IPS DF 4.7 (cell line): Measurements from ENCODE around the gene GOLT1A.

Experiments used
- DNase-seq: peaks from one replicate; pipeline ENCODE4 v3.0.0-alpha.2; 2013; ENCODE audit warnings: low spot score; ENCODE audit errors: extremely low read depth

GOLT1A gene

GRCh38 chr1:204213668-204214662 lies at the start of gene GOLT1A:
GOLT1A (minus strand) TSS chr1:204213988; CDS start chr1:204213906, 82 bp downstream.
- peak; percentile 56 for DNase-seq

DNA sequence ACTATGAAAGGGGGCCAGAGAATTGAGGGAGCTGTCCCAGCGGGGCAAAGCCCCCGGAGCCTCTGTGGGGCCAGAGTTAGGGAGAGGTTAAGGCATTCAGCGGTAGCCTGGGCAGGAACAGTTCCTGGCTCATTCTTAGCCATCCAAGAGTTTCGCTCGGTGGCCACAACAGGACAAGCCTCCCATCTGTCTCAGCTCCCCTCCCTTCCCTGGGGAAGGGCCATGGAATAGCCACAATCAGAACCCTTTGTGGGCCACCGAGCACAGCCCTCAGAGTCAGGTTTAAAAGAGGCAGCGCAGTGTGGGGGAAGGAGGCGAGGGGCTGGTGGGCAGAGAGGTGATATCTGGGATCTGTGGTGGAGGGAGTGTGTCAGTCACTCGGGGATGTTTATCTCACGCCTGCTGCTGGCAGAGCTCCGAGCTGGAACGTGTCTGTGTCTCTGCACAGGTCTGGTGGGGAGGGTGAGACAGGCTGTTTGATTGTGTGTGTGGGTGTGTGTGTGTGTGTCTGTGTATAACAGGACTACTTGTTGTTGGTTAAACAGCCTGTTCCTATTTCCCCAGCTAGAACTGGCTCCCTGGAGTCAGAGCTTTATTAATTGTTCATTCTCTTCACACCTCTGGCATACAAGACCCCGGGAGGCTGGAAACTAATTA lies 49.6 kb upstream of the GOLT1A start:
- DNase-seq, result no peak

DNA sequence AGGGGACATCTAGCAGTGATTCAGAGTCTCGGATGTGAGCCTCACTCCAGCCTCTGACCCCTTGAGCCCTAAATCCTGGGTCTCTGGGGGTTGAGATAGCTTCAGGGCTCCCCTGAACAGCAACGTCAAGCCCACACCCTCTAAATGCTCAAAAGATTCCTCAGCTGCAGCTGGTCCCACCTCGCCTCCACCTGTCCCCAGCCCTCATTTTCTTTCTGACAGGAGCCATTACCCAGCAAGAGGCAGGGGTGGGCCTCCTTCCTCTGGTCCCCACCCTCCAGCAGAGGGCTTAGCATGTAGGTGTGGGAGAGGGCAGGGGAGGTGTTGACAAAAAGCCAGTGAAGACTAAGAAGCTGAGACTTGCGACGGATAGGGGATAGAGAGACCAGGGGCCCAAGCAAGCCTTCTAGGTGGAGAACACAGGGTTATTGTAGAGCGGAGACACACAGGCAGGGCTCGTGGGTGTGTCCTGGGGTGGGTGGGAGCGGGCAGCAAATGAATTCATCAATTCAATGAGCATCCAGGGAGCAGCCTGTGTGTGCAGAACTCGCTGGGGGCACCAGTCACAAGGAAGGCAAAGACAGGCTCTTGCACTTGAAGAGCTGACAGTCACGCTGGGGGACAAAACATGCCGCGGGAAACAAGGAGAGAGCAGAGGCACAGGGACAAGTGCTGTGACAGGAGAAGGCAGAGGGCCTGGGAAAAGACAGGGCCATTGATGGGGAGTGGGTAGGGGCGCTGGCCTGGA lies 48.9 kb upstream of the GOLT1A start:
- DNase-seq, result no peak

DNA sequence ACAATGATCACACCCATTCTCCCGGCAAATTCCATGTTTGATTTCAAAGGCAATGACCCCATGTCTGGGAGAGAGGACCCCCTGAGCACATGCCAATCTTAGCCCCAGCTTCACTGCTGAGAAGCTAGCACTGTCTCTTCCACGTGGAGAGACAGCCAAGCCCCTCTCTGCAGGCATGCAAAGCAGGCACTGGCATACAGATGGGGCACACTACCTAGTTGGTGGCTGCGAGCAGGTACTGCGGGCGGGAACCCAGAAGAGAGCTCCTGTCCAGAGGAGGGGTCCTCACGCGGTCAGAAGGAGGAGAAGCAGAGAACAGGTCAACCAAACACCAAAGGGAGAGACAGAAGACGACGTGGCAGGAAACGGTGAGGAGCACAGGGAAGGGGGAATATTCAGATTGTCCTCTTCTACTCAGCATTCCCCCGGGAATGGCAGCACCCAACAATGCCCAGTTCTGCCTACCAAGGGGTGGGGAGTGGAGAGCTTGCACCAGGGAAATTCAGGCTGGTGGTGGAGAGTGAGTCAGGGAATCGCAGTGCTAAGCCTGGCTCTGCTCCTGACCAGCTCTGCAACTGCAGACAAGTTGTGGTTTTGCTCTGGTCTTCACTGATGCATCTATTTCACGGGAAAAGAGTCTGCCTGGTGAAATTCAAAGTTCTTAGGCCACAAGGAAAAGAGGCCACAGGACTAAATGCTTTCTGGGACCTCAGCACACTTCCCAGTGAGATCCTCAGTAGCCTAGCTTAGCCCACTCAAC lies 48.1 kb upstream of the GOLT1A start:
- no peak for DNase-seq

GRCh38 chr1:204261266-204261665 lies 47.5 kb upstream of the GOLT1A start:
- DNase-seq, result no peak

GRCh38 chr1:204260601-204261197 lies 46.9 kb upstream of the GOLT1A start:
- no peak for DNase-seq

- no peak for DNase-seq
Observed at GRCh38 chr1:204259782-204260181, 46.0 kb upstream of the GOLT1A start.

DNA sequence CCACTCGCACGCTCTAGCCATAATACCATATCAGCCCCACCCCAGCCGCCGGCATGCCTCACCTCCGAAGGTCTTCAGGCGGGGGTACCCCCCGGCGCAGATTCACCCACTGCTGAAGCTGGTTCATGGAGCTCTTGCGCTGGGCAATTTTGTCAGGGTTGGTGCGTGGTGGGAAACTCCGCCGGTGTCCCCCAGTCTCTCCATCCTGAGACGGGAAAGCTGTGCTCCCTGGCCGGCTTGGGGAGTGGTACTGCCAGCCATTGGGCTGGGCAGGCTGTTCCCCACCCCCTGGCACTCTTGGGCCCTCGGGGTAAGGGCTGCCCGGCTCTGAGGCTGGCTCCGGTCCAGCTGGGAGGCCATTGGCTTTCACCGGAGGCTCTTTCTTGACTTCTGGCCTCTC lies 45.4 kb upstream of the GOLT1A start:
- DNase-seq, result no peak

DNA sequence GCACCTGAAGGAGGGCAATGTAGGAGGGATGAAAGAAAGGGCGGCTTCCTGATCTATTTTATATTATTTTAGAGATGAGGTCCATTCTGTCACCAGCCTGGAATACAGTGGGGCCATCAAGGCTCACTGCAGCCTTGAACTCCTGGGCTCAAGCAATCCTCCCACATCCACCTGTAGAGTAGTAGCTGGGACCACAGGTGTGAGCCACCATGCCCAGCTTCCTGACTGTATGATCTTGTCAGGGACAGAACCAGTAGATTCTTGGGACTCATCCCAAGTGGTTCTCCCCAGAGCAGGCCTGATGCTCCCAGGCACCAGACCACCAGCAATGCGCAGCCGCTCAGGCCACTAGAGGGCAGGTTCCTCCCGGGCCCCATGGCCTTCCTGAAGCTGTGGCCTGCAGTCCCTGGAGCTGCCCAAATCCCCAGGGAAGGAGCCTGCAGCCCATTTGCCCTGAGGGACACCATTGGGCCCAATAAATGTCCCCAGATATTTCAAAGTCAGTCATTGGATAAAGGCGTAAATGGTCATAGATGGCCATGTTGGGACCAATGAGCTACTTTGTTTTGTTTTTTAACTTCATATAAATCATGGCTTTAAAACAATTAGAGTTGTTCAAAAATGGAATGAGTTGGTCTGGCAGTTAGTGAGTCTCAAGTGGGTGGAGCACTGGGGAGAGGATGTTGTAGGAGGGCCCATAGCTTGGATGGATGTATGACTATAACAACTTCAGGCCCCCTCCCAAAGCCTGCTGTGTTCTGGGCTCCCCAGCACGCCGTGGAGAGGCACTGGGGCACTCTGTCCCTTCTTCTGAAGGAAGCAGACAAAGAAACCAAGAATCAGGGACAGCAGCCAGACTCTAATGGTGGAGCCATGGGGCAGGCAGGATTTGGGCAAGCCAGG lies 44.7 kb upstream of the GOLT1A start:
- no peak for DNase-seq

DNA sequence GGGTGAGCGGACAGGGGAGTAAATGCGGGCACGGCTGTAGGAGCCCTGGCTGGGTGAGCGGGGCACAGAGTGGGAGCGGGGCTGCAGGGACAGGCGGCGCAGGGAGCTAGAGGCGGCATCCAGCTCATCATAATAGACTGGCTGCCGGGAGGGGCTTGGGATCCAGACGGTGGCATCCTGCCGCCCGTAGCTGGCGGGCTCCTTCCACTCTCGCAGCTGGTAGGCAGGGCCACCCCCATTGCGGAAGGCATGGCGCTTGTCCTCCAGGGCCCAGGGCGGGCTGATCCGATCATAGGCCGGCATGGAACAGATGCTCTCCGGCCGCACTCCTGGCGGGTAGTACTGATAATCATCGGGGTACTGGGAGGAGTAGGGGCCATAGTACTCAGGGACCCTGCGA lies 43.7 kb upstream of the GOLT1A start:
- no peak for DNase-seq

GRCh38 chr1:204256531-204256930 lies 42.7 kb upstream of the GOLT1A start:
- no peak for DNase-seq

DNA sequence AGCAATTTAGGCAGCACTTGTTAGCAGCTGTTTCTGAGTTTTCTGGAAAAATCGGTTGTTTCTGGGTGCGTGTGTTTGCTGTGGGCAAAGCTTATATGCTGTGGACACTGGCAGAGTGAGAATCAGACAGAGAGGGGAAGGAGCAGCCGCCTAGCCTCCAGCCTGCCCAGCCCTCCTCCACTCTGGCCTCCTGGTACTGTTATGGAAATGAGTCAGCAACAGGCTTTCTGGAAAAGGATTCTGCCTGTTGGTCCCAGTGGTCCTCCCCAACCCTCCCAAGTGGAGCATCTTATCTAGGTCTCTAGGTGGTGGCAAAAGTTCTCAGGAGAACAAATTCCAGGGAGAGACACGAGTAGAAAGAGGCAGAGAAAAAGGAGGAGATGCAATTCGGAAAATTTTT lies 42.2 kb upstream of the GOLT1A start:
- DNase-seq, result no peak

DNA sequence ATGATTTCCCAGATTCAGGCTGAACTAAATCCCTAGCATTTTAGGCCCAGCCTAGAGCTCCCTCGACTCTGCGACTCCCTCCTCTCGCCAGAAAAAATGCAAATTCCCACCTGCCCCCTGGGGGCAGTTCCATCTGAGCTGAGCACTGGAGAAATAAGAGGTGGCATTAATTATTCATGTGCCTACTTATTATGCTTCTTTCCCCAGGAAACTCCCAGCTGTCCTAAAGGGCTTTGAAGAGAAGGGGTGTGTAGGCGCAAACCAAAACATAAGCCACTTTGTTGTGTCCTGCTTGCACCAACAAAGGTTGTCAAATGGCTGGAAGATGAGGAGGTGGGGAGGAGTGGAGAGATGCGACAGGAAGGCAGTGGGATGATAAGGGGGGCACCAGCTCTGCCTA lies 41.4 kb upstream of the GOLT1A start:
- DNase-seq, result no peak

DNA sequence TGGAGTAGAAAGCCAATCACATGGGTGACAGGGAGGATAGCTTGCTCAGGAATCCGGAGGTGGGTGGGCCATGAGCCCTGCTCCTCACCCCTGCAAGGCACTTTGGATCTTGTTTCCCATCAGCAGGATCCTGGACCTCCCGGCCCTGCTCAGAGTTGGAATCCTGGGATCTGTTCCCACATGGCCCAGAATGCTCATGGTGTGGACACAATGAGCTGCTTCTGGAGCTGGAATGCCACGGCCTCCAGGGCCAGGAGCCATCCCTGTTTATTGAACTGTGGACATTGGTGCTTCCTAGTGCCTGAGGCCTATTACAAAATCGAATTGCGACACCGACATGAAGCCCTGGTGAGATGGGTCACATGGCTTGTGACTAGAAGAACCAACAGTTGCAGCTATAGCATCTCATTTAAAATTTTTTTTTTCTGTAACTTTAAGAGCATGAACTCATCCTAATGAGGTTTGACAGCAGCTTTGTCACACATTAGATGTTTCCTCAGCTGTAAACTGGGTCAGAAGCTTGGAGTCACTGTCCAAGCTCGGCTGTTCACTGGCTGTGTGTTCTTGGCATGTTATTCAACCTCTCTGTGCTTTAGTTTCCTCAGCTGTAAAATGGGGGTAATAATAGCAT lies 40.4 kb upstream of the GOLT1A start:
- DNase-seq, result no peak

GRCh38 chr1:204251926-204252689 lies 38.3 kb upstream of the GOLT1A start:
- DNase-seq, result no peak

GRCh38 chr1:204251286-204251685 lies 37.5 kb upstream of the GOLT1A start:
- no peak for DNase-seq

DNA sequence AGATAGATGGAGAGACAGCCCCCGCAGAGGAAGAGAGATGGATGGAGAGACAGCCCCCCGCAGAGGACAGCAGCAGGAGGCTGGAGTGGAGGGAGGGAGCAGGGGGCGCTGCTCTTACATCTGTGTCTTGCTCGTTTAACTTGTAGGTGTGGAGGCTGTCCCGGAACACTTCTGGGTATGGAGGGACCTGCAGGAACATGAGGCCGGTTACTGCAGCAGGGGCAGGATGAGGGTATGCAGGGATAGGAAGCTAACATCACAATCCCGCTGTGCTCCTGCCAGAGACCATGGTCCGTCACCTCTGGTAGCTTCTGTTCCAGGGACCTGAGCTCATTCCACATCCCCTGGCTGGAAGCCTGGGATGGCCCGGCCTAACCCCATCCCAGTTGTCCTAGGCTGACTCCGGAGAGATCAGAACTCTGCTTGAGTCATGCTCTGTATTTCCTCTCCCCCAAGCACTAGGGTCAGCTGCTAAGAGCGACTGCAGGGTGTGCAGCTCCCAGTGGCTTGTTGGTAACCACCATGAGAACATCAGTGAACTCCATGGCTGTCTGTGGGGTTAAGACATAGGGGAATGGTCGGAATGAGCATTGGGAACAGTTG lies 36.7 kb upstream of the GOLT1A start:
- no peak for DNase-seq
